SK-N-SH (cell line): Measurements from ENCODE around the gene NRBF2. TPM values are rescaled to one million over a fixed set of nuclear protein-coding genes. Genes with fewer than 3 reads are reported as not detected.

Experiments
- CTCF ChIA-PET: fragments of 300-600, 350-600 bp; formaldehyde crosslinking; extraction: SDS; loops from one replicate; lab custom pipeline; 2021; lab: Yijun Ruan, JAX
- POLR2A ChIA-PET: fragments of 350-600 bp; sonication (Branson Sonifier 250); formaldehyde crosslinking; extraction: SDS; loops from one replicate; lab custom pipeline; 2020; ENCODE audit warnings: antibody characterized with exemption, inconsistent platforms; lab: Yijun Ruan, JAX
- DNase-seq: peaks from one replicate; pipeline ENCODE4 v3.0.0; 2012
- H2AFZ ChIP-seq: fragments of 200-600 bp; sonication (generic); 2 replicates; pipeline ENCODE4 v1.8.1; 2016; ENCODE audit warnings: antibody characterized with exemption, mild to moderate bottlenecking, low read depth
- H3F3A ChIP-seq: fragments of 200-600 bp; sonication (generic); replicated peaks from 2 replicates; pipeline ENCODE3; 2016; ENCODE audit warnings: antibody characterized with exemption, mild to moderate bottlenecking; ENCODE audit not compliant: insufficient read depth
- H3K27ac ChIP-seq, 2 experiments: fragments of 200-500 bp in 1 of 2; fragments of 200-600 bp in 1 of 2; sonication (Bioruptor generic) in 1 of 2; sonication (generic), shearing (Covaris generic) in 1 of 2; 2 replicates each; pipeline versions ENCODE4 v1.5.1 to v1.6.1; 2014 to 2016; ENCODE audit warnings: low read depth in 2 of 2, inconsistent platforms in 1 of 2, low read length in 1 of 2, mild to moderate bottlenecking in 1 of 2, mixed read lengths in 1 of 2
- H3K27me3 ChIP-seq: fragments of 200-600 bp; sonication (generic), shearing (Covaris generic); 2 replicates; pipeline ENCODE4 v1.6.1; 2016; ENCODE audit warnings: mixed run types; ENCODE audit not compliant: insufficient read depth
- H3K36me3 ChIP-seq, 2 experiments: fragments of 200-500 bp in 1 of 2; fragments of 200-600 bp in 1 of 2; sonication (Bioruptor generic) in 1 of 2; sonication (generic) in 1 of 2; replicated peaks in 1 of 2; 2 replicates each; pipeline versions ENCODE3 to v1.5.1; 2014 to 2016; ENCODE audit warnings: low read length in 1 of 2, mild to moderate bottlenecking in 1 of 2; ENCODE audit not compliant: insufficient read depth in 2 of 2, control insufficient read depth in 1 of 2
- H3K4me1 ChIP-seq, 2 experiments: fragments of 200-500 bp in 1 of 2; fragments of 200-600 bp in 1 of 2; sonication (Bioruptor generic) in 1 of 2; sonication (generic), shearing (Covaris generic) in 1 of 2; 2 replicates each; pipeline versions ENCODE4 v1.5.1 to v1.6.1; 2014 to 2016; ENCODE audit warnings: low read depth in 1 of 2, low read length in 1 of 2, mixed run types in 1 of 2; ENCODE audit not compliant: insufficient read depth in 2 of 2, control insufficient read depth in 1 of 2
- H3K4me2 ChIP-seq: fragments of 200-600 bp; sonication (generic), shearing (Covaris generic); 2 replicates; pipeline ENCODE4 v1.6.1; 2017; ENCODE audit warnings: mixed run types
- H3K4me3 ChIP-seq, 2 experiments: fragments of 200-500 bp in 1 of 2; fragments of 200-600 bp in 1 of 2; sonication (Bioruptor generic) in 1 of 2; sonication (generic), shearing (Covaris generic) in 1 of 2; 2 replicates each; pipeline versions ENCODE4 v1.5.1 to v1.8.1; 2014 to 2016; ENCODE audit warnings: low read depth in 2 of 2, inconsistent platforms in 1 of 2, low read length in 1 of 2, mild to moderate bottlenecking in 1 of 2, mixed read lengths in 1 of 2, moderate library complexity in 1 of 2
- H3K79me2 ChIP-seq: fragments of 200-600 bp; sonication (generic); 2 replicates; pipeline ENCODE4 v1.8.1; 2017; ENCODE audit warnings: mild to moderate bottlenecking; ENCODE audit not compliant: insufficient read depth
- H3K9ac ChIP-seq: fragments of 200-600 bp; sonication (generic); 2 replicates; pipeline ENCODE4 v1.6.1; 2017; ENCODE audit warnings: mixed run types
- H3K9me2 ChIP-seq: fragments of 200-600 bp; sonication (generic); 2 replicates; pipeline ENCODE4 v1.6.1; 2017; ENCODE audit warnings: mixed run types
- H3K9me3 ChIP-seq: fragments of 200-600 bp; sonication (generic); 2 replicates; pipeline ENCODE4 v1.6.1; 2017; ENCODE audit warnings: mixed run types, mild to moderate bottlenecking, moderate library complexity
- H4K20me1 ChIP-seq: fragments of 200-600 bp; sonication (generic); 2 replicates; pipeline ENCODE4 v1.6.1; 2017; ENCODE audit warnings: mild to moderate bottlenecking, mixed run types; ENCODE audit not compliant: insufficient read depth
- CHD2 ChIP-seq: fragments of 150-350 bp; IDR thresholded peaks from 2 replicates; pipeline ENCODE4 v1.6.1; 2018; ENCODE audit warnings: low read length; ENCODE audit not compliant: partially characterized antibody
- CTCF ChIP-seq: fragments of 200-600 bp; sonication (generic); IDR thresholded peaks from 2 replicates; pipeline ENCODE4 v1.6.1; 2017; ENCODE audit warnings: antibody characterized with exemption, mild to moderate bottlenecking, moderate library complexity
- ELF1 ChIP-seq: IDR thresholded peaks from 2 replicates; pipeline ENCODE4 v1.4.0; 2012
- EZH2phosphoT487 ChIP-seq: fragments of 200-600 bp; sonication (generic); IDR thresholded peaks from 2 replicates; pipeline ENCODE4 v1.6.1; 2017; ENCODE audit warnings: low read depth, mixed run types, mild to moderate bottlenecking, antibody characterized with exemption, moderate library complexity, borderline replicate concordance
- FOSL2 ChIP-seq: IDR thresholded peaks from 2 replicates; pipeline ENCODE4 v1.4.0; 2012; ENCODE audit warnings: low read depth, mild to moderate bottlenecking, moderate library complexity, borderline replicate concordance
- FOXJ3 ChIP-seq: sonication (generic); formaldehyde crosslinking; IDR thresholded peaks from 2 replicates; pipeline ENCODE4 v1.5.1; 2020; ENCODE audit warnings: mild to moderate bottlenecking, missing genetic modification reagents
- JUND ChIP-seq: IDR thresholded peaks from 2 replicates; pipeline ENCODE4 v1.4.0; 2012
- NRF1 ChIP-seq: IDR thresholded peaks from 2 replicates; pipeline ENCODE4 v1.6.1; 2012; ENCODE audit warnings: low read depth, mild to moderate bottlenecking, low read length
- POLR2AphosphoS5 ChIP-seq: IDR thresholded peaks from 2 replicates; pipeline ENCODE4 v1.6.1; 2012; ENCODE audit warnings: low read depth, low read length
- RAD21 ChIP-seq: IDR thresholded peaks from 2 replicates; pipeline ENCODE4 v1.6.1; 2012; ENCODE audit warnings: mild to moderate bottlenecking, low read length
- RCOR1 ChIP-seq: fragments of 150-350 bp; IDR thresholded peaks from 2 replicates; pipeline ENCODE4 v1.6.1; 2017; ENCODE audit warnings: antibody characterized with exemption, low read length
- REST ChIP-seq: IDR thresholded peaks from 2 replicates; pipeline ENCODE4 v1.6.1; 2012; ENCODE audit warnings: mild to moderate bottlenecking, low read depth, low read length, moderate library complexity
- SMC3 ChIP-seq: IDR thresholded peaks from 2 replicates; pipeline ENCODE4 v1.6.1; 2012; ENCODE audit warnings: low read depth, low read length, improper control_type of control experiment
- YY1 ChIP-seq: IDR thresholded peaks from 2 replicates; pipeline ENCODE4 v1.4.0; 2012; ENCODE audit warnings: low read depth, mild to moderate bottlenecking
- WGBS: methylation state at CpG from one replicate; pipeline ENCODE4 v1.1.6; 2017; ENCODE audit warnings: low lambda C conversion rate; 5-methylcytosine and 5-hydroxymethylcytosine counted together
- polyA plus RNA-seq, 3 experiments: library from polyadenylated mRNA; depleted of rRNA; stranded (reverse); fragments of >200 nt; gene quantifications; 2 replicates each; pipeline ENCODE4 v1.2.3, GENCODE V29; 2012
- TF ChIP-seq, protein P1 (sequence below): fragments of 150-350 bp; IDR thresholded peaks from 2 replicates; pipeline ENCODE4 v1.6.1; 2016; ENCODE audit warnings: mild to moderate bottlenecking, low read depth, low read length
- TF ChIP-seq, protein P2 (sequence below): IDR thresholded peaks from 2 replicates; pipeline ENCODE4 v1.4.0; 2012; ENCODE audit warnings: low read depth, borderline replicate concordance

NRBF2 gene
- polyA plus RNA-seq, 1 of the 3 experiments (the other 2 are of a cell fraction): 8.9 TPM

GRCh38 chr10:63169624-63170023 is 36.5 kb downstream of the NRBF2 start:
- H3K4me1 ChIP-seq: peaks cover 0 to 5% of the 10 kb centered on the region in 2 experiments; a peak in 3 of 4 replicates
- H3K9me2 ChIP-seq: no peaks in the 10 kb centered on the region
- no peak overlapping the region for H3K4me2 ChIP-seq
- peaks cover 22% of the 10 kb centered on the region for H3F3A ChIP-seq
- POLR2A ChIA-PET: no interaction called here
- no peaks in the 10 kb centered on the region for H3K27me3 ChIP-seq
- H3K4me3 ChIP-seq: no peak overlapping the region
- no peak for TF ChIP-seq ELF1
- TF ChIP-seq CTCF: no peak
- no peak for TF ChIP-seq POLR2AphosphoS5
- TF ChIP-seq JUND: no peak
- TF ChIP-seq CHD2: no peak
- TF ChIP-seq RAD21: no peak
- no peak for TF ChIP-seq NRF1
- no peak for TF ChIP-seq RCOR1
- TF ChIP-seq, protein P1, sequence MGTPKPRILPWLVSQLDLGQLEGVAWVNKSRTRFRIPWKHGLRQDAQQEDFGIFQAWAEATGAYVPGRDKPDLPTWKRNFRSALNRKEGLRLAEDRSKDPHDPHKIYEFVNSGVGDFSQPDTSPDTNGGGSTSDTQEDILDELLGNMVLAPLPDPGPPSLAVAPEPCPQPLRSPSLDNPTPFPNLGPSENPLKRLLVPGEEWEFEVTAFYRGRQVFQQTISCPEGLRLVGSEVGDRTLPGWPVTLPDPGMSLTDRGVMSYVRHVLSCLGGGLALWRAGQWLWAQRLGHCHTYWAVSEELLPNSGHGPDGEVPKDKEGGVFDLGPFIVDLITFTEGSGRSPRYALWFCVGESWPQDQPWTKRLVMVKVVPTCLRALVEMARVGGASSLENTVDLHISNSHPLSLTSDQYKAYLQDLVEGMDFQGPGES: no peak
- TF ChIP-seq FOXJ3 (CRISPR knock-in tag): no peak
- no peak for TF ChIP-seq YY1
- no peak for TF ChIP-seq SMC3
- TF ChIP-seq, protein P2, sequence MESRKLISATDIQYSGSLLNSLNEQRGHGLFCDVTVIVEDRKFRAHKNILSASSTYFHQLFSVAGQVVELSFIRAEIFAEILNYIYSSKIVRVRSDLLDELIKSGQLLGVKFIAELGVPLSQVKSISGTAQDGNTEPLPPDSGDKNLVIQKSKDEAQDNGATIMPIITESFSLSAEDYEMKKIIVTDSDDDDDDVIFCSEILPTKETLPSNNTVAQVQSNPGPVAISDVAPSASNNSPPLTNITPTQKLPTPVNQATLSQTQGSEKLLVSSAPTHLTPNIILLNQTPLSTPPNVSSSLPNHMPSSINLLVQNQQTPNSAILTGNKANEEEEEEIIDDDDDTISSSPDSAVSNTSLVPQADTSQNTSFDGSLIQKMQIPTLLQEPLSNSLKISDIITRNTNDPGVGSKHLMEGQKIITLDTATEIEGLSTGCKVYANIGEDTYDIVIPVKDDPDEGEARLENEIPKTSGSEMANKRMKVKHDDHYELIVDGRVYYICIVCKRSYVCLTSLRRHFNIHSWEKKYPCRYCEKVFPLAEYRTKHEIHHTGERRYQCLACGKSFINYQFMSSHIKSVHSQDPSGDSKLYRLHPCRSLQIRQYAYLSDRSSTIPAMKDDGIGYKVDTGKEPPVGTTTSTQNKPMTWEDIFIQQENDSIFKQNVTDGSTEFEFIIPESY: no peak
- no peak for TF ChIP-seq FOSL2
- TF ChIP-seq EZH2phosphoT487: no peak
- TF ChIP-seq REST: no peak
- no peak for DNase-seq
- H3K36me3 ChIP-seq: peaks cover 54 to 78% of the 10 kb centered on the region in 2 experiments
- no peaks in the 10 kb centered on the region for H3K9me3 ChIP-seq
- H4K20me1 ChIP-seq: peaks cover 2% of the 10 kb centered on the region; the same call in 1 of the 2 replicates
- no peaks in the 10 kb centered on the region for H3K79me2 ChIP-seq
- no peak overlapping the region for H2AFZ ChIP-seq
- CTCF ChIA-PET: interaction anchor here (1.5 to 8.9 kb wide), 4 partner anchors 12 to 596 kb away, joined by 3 to 199 read pairs (median 42); no protein-coding TSS in a partner anchor
- 84% methylated on average over 2 of the region's 2 CpGs for WGBS
- H3K9ac ChIP-seq: no peak overlapping the region
- H3K27ac ChIP-seq: peak overlapping the region in 1 of 2 experiments; percentile 14; a peak in 2 of 4 replicates
